ENCODE data around the gene PODXL2. TPM values are rescaled to one million over a fixed set of nuclear protein-coding genes. Genes with fewer than 3 reads are reported as not detected.

Gene PODXL2
- total RNA-seq, 4 donors from 2014 or later, result 9.7 to 18.9 (median 15.9) TPM

DNA sequence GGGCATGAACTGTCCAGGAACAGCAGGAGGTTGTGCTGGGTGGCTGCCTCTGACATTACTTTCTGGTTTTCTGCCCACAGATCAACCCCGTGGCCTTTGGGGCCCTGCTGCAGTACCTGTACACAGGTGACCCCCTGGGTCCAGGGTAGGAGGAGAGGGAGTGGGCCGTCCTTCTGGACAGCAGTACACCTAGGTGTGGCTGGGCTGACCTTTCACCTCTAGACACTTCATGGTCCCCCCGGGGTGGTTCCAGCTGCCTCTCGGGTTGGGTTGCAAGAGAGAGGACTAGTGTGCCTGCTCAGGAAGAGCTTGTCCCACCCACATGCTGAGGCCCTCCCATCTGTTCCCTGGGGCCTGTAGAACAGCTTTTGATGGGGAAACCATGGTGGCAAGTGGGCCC, 47.5 kb downstream of the PODXL2 start:
- WGBS, 2 donors (ENCODE audit: low coverage in 1 of 2), result 100% methylated on average over 3 of the region's 4 CpGs; no CpG with 5 or more reads in 1 of the 2 donors
- Histone ChIP-seq H3K4me3 (no peak overlapping the region), H3K4me1 (peaks cover 8 to 27% (median 22%) of the 10 kb centered on the region in 4 donors), H3K27me3 (no peaks in the 10 kb centered on the region), H3K36me3 (no peaks in the 10 kb centered on the region), H3K27ac (no peak overlapping the region), H3K9me3 (no peaks in the 10 kb centered on the region)
- TF ChIP-seq POLR2AphosphoS5 (IDR thresholded peaks at IDR 0.05), result no peak
- TF ChIP-seq, protein P1, sequence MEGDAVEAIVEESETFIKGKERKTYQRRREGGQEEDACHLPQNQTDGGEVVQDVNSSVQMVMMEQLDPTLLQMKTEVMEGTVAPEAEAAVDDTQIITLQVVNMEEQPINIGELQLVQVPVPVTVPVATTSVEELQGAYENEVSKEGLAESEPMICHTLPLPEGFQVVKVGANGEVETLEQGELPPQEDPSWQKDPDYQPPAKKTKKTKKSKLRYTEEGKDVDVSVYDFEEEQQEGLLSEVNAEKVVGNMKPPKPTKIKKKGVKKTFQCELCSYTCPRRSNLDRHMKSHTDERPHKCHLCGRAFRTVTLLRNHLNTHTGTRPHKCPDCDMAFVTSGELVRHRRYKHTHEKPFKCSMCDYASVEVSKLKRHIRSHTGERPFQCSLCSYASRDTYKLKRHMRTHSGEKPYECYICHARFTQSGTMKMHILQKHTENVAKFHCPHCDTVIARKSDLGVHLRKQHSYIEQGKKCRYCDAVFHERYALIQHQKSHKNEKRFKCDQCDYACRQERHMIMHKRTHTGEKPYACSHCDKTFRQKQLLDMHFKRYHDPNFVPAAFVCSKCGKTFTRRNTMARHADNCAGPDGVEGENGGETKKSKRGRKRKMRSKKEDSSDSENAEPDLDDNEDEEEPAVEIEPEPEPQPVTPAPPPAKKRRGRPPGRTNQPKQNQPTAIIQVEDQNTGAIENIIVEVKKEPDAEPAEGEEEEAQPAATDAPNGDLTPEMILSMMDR (IDR thresholded peaks at IDR 0.05), result no peak
- TF ChIP-seq EP300 (IDR thresholded peaks at IDR 0.05; ENCODE audit: low read depth), result no peak
- TF ChIP-seq POLR2A (IDR thresholded peaks at IDR 0.05), result no peak
- no peak for DNase-seq
- in situ Hi-C loops (cut with MboI; ENCODE audit: low pct_ligation_motif_present in 1 of 4, low pct_unique_long_range_greater_than_20kb in 1 of 4, low sequenced_read_pairs in 3 of 4), result loop anchor here in 1 of 4 donors (25.0 kb wide), 1 partner anchor 161 kb away; no protein-coding TSS in a partner anchor
- intact Hi-C loops (cut with DNase I; ENCODE audit: low total_unique reads), result no loop called here

DNA sequence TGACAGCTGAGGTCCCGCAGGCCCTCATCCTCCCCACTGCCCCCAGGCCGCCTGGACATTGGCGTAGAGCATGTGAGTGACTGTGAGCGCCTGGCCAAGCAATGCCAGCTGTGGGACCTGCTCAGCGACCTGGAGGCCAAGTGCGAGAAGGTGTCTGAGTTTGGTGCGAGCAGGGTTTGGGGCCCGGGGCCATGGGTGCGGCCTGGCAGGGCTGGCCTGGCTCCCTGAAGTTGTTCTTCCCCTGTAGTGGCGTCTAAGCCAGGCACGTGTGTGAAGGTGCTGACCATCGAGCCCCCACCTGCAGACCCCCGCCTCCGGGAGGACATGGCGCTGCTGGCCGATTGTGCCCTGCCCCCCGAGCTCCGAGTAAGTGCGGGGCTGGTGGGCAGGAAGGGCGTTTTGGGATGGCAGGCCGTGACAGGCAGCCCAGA, 48.0 kb downstream of the PODXL2 start:
- H3K4me1 ChIP-seq, result peaks cover 8 to 23% (median 18%) of the 10 kb centered on the region in 4 donors
- in situ Hi-C loops (cut with MboI; ENCODE audit: low pct_ligation_motif_present in 1 of 4, low pct_unique_long_range_greater_than_20kb in 1 of 4, low sequenced_read_pairs in 3 of 4) (loop anchor here in 1 of 4 donors (25.0 kb wide), 1 partner anchor 160 kb away; no protein-coding TSS in a partner anchor), intact Hi-C loops (cut with DNase I; ENCODE audit: low total_unique reads) (no loop called here)
- H3K27me3 ChIP-seq, result no peaks in the 10 kb centered on the region
- H3K4me3 ChIP-seq, result no peak overlapping the region
- no peak overlapping the region for H3K27ac ChIP-seq
- no peak for DNase-seq
- no peak for TF ChIP-seq POLR2AphosphoS5 (IDR thresholded peaks at IDR 0.05)
- TF ChIP-seq, protein P1 (IDR thresholded peaks at IDR 0.05), result no peak
- TF ChIP-seq EP300 (IDR thresholded peaks at IDR 0.05; ENCODE audit: low read depth), result no peak
- TF ChIP-seq POLR2A (IDR thresholded peaks at IDR 0.05), result no peak
- H3K9me3 ChIP-seq, result no peaks in the 10 kb centered on the region
- no peaks in the 10 kb centered on the region for H3K36me3 ChIP-seq
- WGBS, 2 donors (ENCODE audit: low coverage in 1 of 2), result 92% methylated on average over 21 of the region's 21 CpGs; no CpG with 5 or more reads in 1 of the 2 donors

DNA sequence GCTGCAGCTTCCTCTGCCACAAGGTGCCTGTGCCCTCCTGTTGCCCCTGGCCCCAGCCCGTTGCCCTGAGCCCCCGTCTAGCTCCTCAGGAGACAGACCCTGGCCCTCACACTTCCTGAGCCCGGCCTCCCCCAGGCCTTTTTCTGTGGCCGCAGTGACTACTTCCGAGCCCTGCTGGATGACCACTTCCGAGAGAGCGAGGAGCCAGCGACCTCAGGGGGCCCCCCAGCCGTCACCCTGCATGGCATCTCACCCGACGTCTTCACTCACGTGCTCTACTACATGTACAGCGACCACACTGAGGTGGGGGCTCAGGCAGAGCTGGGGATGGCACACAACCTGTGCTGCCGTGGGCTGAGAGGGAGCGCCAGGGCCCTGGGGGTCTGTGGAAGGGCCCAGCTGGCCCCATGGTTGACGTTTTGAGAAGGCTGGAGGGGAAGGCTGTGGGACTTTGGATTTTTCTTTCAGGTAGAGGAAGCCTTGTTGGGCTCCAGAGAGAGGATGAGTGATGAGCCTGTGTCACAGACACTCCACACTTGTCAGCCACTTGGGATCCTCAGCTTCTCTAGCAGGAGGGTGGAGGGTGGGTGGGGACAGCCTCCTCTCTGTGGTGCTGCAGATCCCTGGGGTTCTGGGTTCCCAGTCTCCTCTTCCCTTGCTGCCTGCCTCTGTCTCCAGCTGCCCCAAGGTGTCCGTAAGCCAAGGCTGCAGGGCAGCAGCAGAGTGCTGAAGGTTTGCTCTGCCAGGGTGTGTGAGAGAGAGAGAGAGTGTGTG, 48.7 kb downstream of the PODXL2 start:
- 96% methylated on average over 17 of the region's 17 CpGs; no CpG with 5 or more reads in 1 of the 2 donors for WGBS, 2 donors (ENCODE audit: low coverage in 1 of 2)
- in situ Hi-C loops (cut with MboI; ENCODE audit: low pct_ligation_motif_present in 1 of 4, low pct_unique_long_range_greater_than_20kb in 1 of 4, low sequenced_read_pairs in 3 of 4) (loop anchor here in 1 of 4 donors (25.0 kb wide), 1 partner anchor 160 kb away; no protein-coding TSS in a partner anchor), intact Hi-C loops (cut with DNase I; ENCODE audit: low total_unique reads) (no loop called here)
- no peaks in the 10 kb centered on the region for H3K9me3 ChIP-seq
- no peak overlapping the region for H3K27ac ChIP-seq
- DNase-seq, result no peak
- no peaks in the 10 kb centered on the region for H3K27me3 ChIP-seq
- no peaks in the 10 kb centered on the region for H3K36me3 ChIP-seq
- no peak for TF ChIP-seq POLR2AphosphoS5 (IDR thresholded peaks at IDR 0.05)
- TF ChIP-seq, protein P1 (IDR thresholded peaks at IDR 0.05), result no peak
- TF ChIP-seq POLR2A (IDR thresholded peaks at IDR 0.05), result no peak
- no peak for TF ChIP-seq EP300 (IDR thresholded peaks at IDR 0.05; ENCODE audit: low read depth)
- H3K4me3 ChIP-seq, result no peak overlapping the region
- peaks cover 8 to 19% (median 14%) of the 10 kb centered on the region in 4 donors for H3K4me1 ChIP-seq

DNA sequence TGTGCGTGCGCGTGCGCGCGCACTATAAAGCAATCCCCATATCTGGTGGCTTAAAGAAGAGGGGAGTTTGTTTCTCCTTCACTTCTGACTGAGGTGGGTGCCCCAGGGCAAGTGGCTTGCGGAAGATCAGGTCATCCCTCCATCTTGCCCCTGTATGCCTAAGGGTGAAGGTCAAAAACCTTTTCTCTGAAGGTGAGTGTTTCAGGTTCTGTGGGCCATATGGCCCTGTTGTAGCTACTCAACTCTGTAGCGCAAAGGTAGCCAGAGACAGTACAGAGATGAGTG, 49.3 kb downstream of the PODXL2 start:
- intact Hi-C loops (cut with DNase I; ENCODE audit: low total_unique reads) (no loop called here), in situ Hi-C loops (cut with MboI; ENCODE audit: low pct_ligation_motif_present in 1 of 4, low pct_unique_long_range_greater_than_20kb in 1 of 4, low sequenced_read_pairs in 3 of 4) (loop anchor here in 1 of 4 donors (25.0 kb wide), 1 partner anchor 159 kb away; no protein-coding TSS in a partner anchor)
- peaks cover 8 to 19% (median 14%) of the 10 kb centered on the region in 4 donors for H3K4me1 ChIP-seq
- H3K4me3 ChIP-seq, result no peak overlapping the region
- H3K36me3 ChIP-seq, result no peaks in the 10 kb centered on the region
- 94 to 95% methylated on average over 7 to 8 of the region's 8 CpGs for WGBS, 2 donors (ENCODE audit: low coverage in 1 of 2)
- TF ChIP-seq EP300 (IDR thresholded peaks at IDR 0.05; ENCODE audit: low read depth) (no peak), POLR2A (IDR thresholded peaks at IDR 0.05) (no peak), POLR2AphosphoS5 (IDR thresholded peaks at IDR 0.05) (no peak)
- TF ChIP-seq, protein P1 (IDR thresholded peaks at IDR 0.05), result no peak
- H3K27me3 ChIP-seq, result no peaks in the 10 kb centered on the region
- DNase-seq, result no peak
- no peaks in the 10 kb centered on the region for H3K9me3 ChIP-seq
- H3K27ac ChIP-seq, result no peak overlapping the region

Data from transverse colon (tissue), 4 donors.